ENCODE results near the gene BAZ1B. TPM values are rescaled to one million over a fixed set of nuclear protein-coding genes. Genes with fewer than 3 reads are reported as not detected.

The BAZ1B gene
- total RNA-seq, 3 donors from 2014 or later (not counting 1 experiment from before 2014, with no cell fraction given) = 50.1 to 61.9 (median 59.9) TPM

- H3K27ac ChIP-seq (ENCODE audit: low read length) = no peak overlapping the region
- Mint-ChIP-seq H3K9me3 (no peaks in the 10 kb centered on the region), H3K27me3 (ENCODE audit: low read depth in 2 of 2) (peaks cover 0 to 9% of the 10 kb centered on the region in 2 donors), H3K36me3 (no peaks in the 10 kb centered on the region), H3K27ac (no peak overlapping the region), H3K4me3 (no peak overlapping the region), H3K4me1 (peaks cover 0 to 4% of the 10 kb centered on the region in 2 donors)
- H3K27me3 ChIP-seq (ENCODE audit: control insufficient read depth, insufficient read depth, low read length) = no peaks in the 10 kb centered on the region
- ATAC-seq = peak in 1 of 3 donors; percentile 25
- TF ChIP-seq CTCF (IDR thresholded peaks at IDR 0.05) = no peak
- intact Hi-C loops (cut with micrococcal nuclease) = no loop called here
- H3K9me3 ChIP-seq (ENCODE audit: control insufficient read depth, insufficient read depth, low read length) = no peaks in the 10 kb centered on the region
- no peak for DNase-seq
- WGBS (ENCODE audit: insufficient coverage) = 94% methylated on average over 8 of the region's 8 CpGs
- no peaks in the 10 kb centered on the region for H3K36me3 ChIP-seq (ENCODE audit: control insufficient read depth, insufficient read depth, low read length)
- peaks cover 5% of the 10 kb centered on the region for H3K4me1 ChIP-seq (ENCODE audit: control insufficient read depth, insufficient read depth, low read length)
- H3K4me3 ChIP-seq (ENCODE audit: low read length) = no peak overlapping the region
Measured at GRCh38 chr7:73427902-73428787, 93.9 kb downstream of the BAZ1B start.

DNA sequence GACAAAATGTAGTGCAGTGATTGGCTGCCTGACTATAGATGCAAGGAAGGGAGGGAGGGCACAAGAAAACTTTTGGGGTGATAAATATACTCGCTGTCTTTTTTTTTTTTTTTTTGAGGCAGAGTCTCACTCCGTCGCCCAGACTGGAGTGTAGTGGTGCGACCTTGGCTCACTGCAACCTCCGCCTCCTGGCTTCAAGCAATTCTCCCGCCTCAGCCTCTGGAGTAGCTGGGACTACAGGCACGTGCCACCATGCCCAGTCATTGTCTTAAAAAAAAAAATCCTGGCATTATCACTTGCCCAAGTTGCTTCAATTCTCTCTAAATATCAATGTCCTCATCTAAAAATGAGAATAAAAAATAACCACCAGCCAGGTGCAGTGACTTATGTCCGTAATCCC lies 96.1 kb downstream of the BAZ1B start:
- peaks cover 0 to 9% of the 10 kb centered on the region in 2 donors for H3K27me3 Mint-ChIP-seq (ENCODE audit: low read depth in 2 of 2)
- no peak overlapping the region for H3K4me3 Mint-ChIP-seq
- no peak for DNase-seq
- no peak overlapping the region for H3K27ac Mint-ChIP-seq
- intact Hi-C loops (cut with micrococcal nuclease) = no loop called here
- no peak overlapping the region for H3K27ac ChIP-seq (ENCODE audit: low read length)
- WGBS (ENCODE audit: insufficient coverage) = 84% methylated on average over 8 of the region's 8 CpGs
- H3K36me3 ChIP-seq (ENCODE audit: control insufficient read depth, insufficient read depth, low read length) = no peaks in the 10 kb centered on the region
- ATAC-seq = no peak
- no peak for TF ChIP-seq CTCF (IDR thresholded peaks at IDR 0.05)
- H3K9me3 Mint-ChIP-seq = no peaks in the 10 kb centered on the region
- H3K4me1 Mint-ChIP-seq = peaks cover 0 to 4% of the 10 kb centered on the region in 2 donors
- H3K4me3 ChIP-seq (ENCODE audit: low read length) = no peak overlapping the region
- H3K9me3 ChIP-seq (ENCODE audit: control insufficient read depth, insufficient read depth, low read length) = no peaks in the 10 kb centered on the region
- H3K36me3 Mint-ChIP-seq = no peaks in the 10 kb centered on the region
- H3K4me1 ChIP-seq (ENCODE audit: control insufficient read depth, insufficient read depth, low read length) = no peaks in the 10 kb centered on the region
- no peaks in the 10 kb centered on the region for H3K27me3 ChIP-seq (ENCODE audit: control insufficient read depth, insufficient read depth, low read length)

DNA sequence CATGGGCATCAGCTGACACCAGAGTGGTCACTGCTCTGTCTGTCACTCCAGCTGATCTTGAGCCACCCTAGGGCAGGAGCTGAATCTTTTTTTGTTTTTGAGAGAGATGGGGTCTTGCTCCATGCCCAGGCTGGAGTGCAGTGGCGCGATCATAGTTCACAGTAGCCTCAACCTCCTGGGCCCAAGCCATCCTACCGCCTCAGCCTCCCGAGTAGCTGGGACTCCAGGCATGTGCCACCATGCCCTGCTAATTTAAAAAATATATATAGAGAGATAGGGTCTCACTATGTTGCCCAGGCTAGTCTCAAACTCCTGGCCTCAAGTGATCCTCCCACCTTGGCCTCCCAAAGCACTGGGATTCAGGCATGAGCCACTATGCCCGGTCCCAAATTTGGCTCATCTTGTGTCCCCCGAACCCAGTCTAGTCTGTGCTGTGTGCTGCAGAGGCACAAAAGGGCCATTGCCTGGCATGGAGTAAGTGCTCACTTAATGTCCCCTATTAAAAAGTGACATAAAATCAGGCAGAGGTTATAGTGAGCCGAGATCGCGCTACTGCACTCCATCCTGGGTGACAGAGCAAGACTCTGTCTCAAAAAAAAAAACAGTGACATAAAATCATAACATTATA lies 96.6 kb downstream of the BAZ1B start:
- DNase-seq = no peak
- no peak for ATAC-seq
- Histone ChIP-seq H3K4me3 (ENCODE audit: low read length) (no peak overlapping the region), H3K4me1 (ENCODE audit: control insufficient read depth, insufficient read depth, low read length) (no peaks in the 10 kb centered on the region), H3K9me3 (ENCODE audit: control insufficient read depth, insufficient read depth, low read length) (no peaks in the 10 kb centered on the region), H3K27me3 (ENCODE audit: control insufficient read depth, insufficient read depth, low read length) (no peaks in the 10 kb centered on the region), H3K27ac (ENCODE audit: low read length) (no peak overlapping the region), H3K36me3 (ENCODE audit: control insufficient read depth, insufficient read depth, low read length) (no peaks in the 10 kb centered on the region)
- peaks cover 0 to 4% of the 10 kb centered on the region in 2 donors for H3K4me1 Mint-ChIP-seq
- no peak for TF ChIP-seq CTCF (IDR thresholded peaks at IDR 0.05)
- no peaks in the 10 kb centered on the region for H3K9me3 Mint-ChIP-seq
- 86% methylated on average over 8 of the region's 9 CpGs for WGBS (ENCODE audit: insufficient coverage)
- no peaks in the 10 kb centered on the region for H3K36me3 Mint-ChIP-seq
- intact Hi-C loops (cut with micrococcal nuclease) = no loop called here
- no peak overlapping the region for H3K4me3 Mint-ChIP-seq
- H3K27me3 Mint-ChIP-seq (ENCODE audit: low read depth in 2 of 2) = peaks cover 0 to 9% of the 10 kb centered on the region in 2 donors
- H3K27ac Mint-ChIP-seq = no peak overlapping the region
